GM23338 (cell line): ENCODE results near the gene PPP2R5D.

ENCODE experiments used
- CREB1 ChIP-seq: fragments of 250-450 bp; sonication (Bioruptor Pico); IDR thresholded peaks from 2 replicates; pipeline ENCODE4 v1.5.0; 2020; ENCODE audit warnings: low read depth, mild to moderate bottlenecking, moderate library complexity
- CTCF ChIP-seq, 2 experiments: fragments of 200-600 bp in 1 of 2; sonication (generic) in 1 of 2; conservative IDR thresholded peaks; 2 replicates each; pipeline versions ENCODE4 v1.5.1 to v1.6.1; 2016 to 2017; ENCODE audit warnings: antibody characterized with exemption in 2 of 2, low read depth in 2 of 2, mild to moderate bottlenecking in 2 of 2, moderate library complexity in 1 of 2
- ETS1 ChIP-seq: IDR thresholded peaks from 2 replicates; pipeline ENCODE4 v1.6.1; 2016; ENCODE audit warnings: antibody characterized with exemption
- EZH2 ChIP-seq: fragments of 200-600 bp; sonication (generic); IDR thresholded peaks from one replicate; pipeline ENCODE4 v1.8.0; 2017; ENCODE audit warnings: antibody characterized with exemption, mild to moderate bottlenecking, low read depth; ENCODE audit not compliant: unreplicated experiment
- EZH2phosphoT487 ChIP-seq: fragments of 200-600 bp; sonication (generic); IDR thresholded peaks from one replicate; pipeline ENCODE4 v1.8.1; 2018; ENCODE audit warnings: antibody characterized with exemption; ENCODE audit not compliant: unreplicated experiment
- JUNB ChIP-seq: IDR thresholded peaks from one replicate; pipeline ENCODE4 v1.6.1; 2016; ENCODE audit warnings: antibody characterized with exemption; ENCODE audit not compliant: unreplicated experiment
- POLR2AphosphoS5 ChIP-seq: IDR thresholded peaks from 2 replicates; pipeline ENCODE4 v1.6.1; 2016; ENCODE audit warnings: antibody characterized with exemption, low read depth
- REST ChIP-seq: IDR thresholded peaks from one replicate; pipeline ENCODE4 v1.6.1; 2018; ENCODE audit warnings: antibody characterized with exemption; ENCODE audit not compliant: unreplicated experiment
- ZNF331 ChIP-seq: fragments of 250-450 bp; sonication (Bioruptor Pico); IDR thresholded peaks from 2 replicates; pipeline ENCODE4 v1.5.0; 2020; ENCODE audit warnings: low read depth, mild to moderate bottlenecking, moderate library complexity

- TF ChIP-seq REST (no peak), CTCF (conservative IDR thresholded peaks at IDR 0.05; ENCODE audit: low read depth in 2 of 2) (no peak), EZH2 (no peak), POLR2AphosphoS5 (peak; percentile 90), JUNB (no peak), ETS1 (peak; percentile 96), CREB1 (CRISPR knock-in tag) (peak; percentile 80), EZH2phosphoT487 (no peak), ZNF331 (no peak)
Observed at GRCh38 chr6:43013843-43014433, 29.6 kb downstream of the PPP2R5D start, which contains the start of the genes KLHDC3 and MEA1.
